ENCODE results near the gene ANKHD1. TPM values are rescaled to one million over a fixed set of nuclear protein-coding genes. Genes with fewer than 3 reads are reported as not detected.

The ANKHD1 gene
- total and polyA plus RNA-seq, 2 of the 8 experiments (the other 6 are each of a cell fraction or from before 2014, with no cell fraction given) = 69.9 to 108 TPM

GRCh38 chr5:140391312-140391711, 10.3 kb upstream of the ANKHD1 start:
- H3K18ac ChIP-seq (ENCODE audit: extremely low read depth, low read length) = no peak overlapping the region
- ChIA-PET POLR2A (ENCODE audit: partially characterized antibody) (interaction anchor here (0.7 to 1.0 kb wide), 3 partner anchors 9 to 136 kb away, joined by 3 read pairs; no protein-coding TSS in a partner anchor), CTCF (ENCODE audit: partially characterized antibody) (interaction anchor here (0.7 to 1.2 kb wide), 3 partner anchors 19 to 32 kb away, joined by 3 to 4 read pairs (median 4); no protein-coding TSS in a partner anchor)
- DNase-seq (ENCODE audit: low read depth in 1 of 2, low spot score in 2 of 2) = no peak
- H2BK12ac ChIP-seq (ENCODE audit: low read depth, low read length) = no peak overlapping the region
- no peak overlapping the region for H3K4me3 ChIP-seq (ENCODE audit: extremely low read depth in 1 of 4, insufficient read depth in 2 of 4, low read depth in 3 of 4, low read length in 4 of 4)
- H2AK5ac ChIP-seq (ENCODE audit: low read depth, low read length) = no peak overlapping the region
- no peak overlapping the region for H2AFZ ChIP-seq (ENCODE audit: low read length)
- H2BK15ac ChIP-seq (ENCODE audit: low read length) = no peak overlapping the region
- H3K4ac ChIP-seq (replicated peaks; ENCODE audit: insufficient read length, low read depth, low read length) = no peak overlapping the region
- H4K20me1 ChIP-seq (replicated peaks in 1 of 2; ENCODE audit: control insufficient read depth in 1 of 2, insufficient read depth in 2 of 2, low read length in 2 of 2) = no peaks in the 10 kb centered on the region
- no peak overlapping the region for H2BK20ac ChIP-seq (ENCODE audit: low read length)
- no peak overlapping the region for H3K56ac ChIP-seq (replicated peaks; ENCODE audit: insufficient read length, low read depth, low read length)
- H2BK5ac ChIP-seq (ENCODE audit: low read depth, low read length) = no peak overlapping the region
- no peak overlapping the region for H3K4me2 ChIP-seq (ENCODE audit: insufficient read depth in 1 of 2, low read depth in 2 of 2, low read length in 2 of 2)
- no peaks in the 10 kb centered on the region for H3K36me3 ChIP-seq (ENCODE audit: control insufficient read depth in 2 of 4, insufficient read depth in 4 of 4, low read length in 3 of 4)
- H4K8ac ChIP-seq (ENCODE audit: extremely low read depth, insufficient read depth, low read length) = no peak overlapping the region
- H3K9me3 ChIP-seq (ENCODE audit: insufficient read depth in 2 of 2, low read depth in 1 of 2, low read length in 1 of 2) = no peaks in the 10 kb centered on the region
- no peak overlapping the region for H2BK120ac ChIP-seq (replicated peaks; ENCODE audit: low read depth, low read length)
- no peaks in the 10 kb centered on the region for H3K79me1 ChIP-seq (ENCODE audit: low read depth, low read length)
- no peak for TF ChIP-seq MAX (IDR thresholded peaks at IDR 0.05)
- TF ChIP-seq CTCF (IDR thresholded peaks at IDR 0.05; ENCODE audit: control extremely low read depth in 1 of 3, insufficient read depth in 1 of 3, low read depth in 1 of 3, low read length in 3 of 3) = no peak
- peak; percentile 64; the same call in 1 of the 2 replicates for TF ChIP-seq CEBPB (IDR thresholded peaks at IDR 0.05; ENCODE audit: low read depth, low read length)
- no peak overlapping the region for H3K14ac ChIP-seq (ENCODE audit: insufficient read length)
- H3K27me3 ChIP-seq (replicated peaks in 1 of 4; ENCODE audit: control insufficient read depth in 3 of 4, extremely low read depth in 1 of 4, insufficient read depth in 3 of 4, low read length in 3 of 4) = no peaks in the 10 kb centered on the region
- no peaks in the 10 kb centered on the region for H3K4me1 ChIP-seq (replicated peaks in 1 of 4; ENCODE audit: control insufficient read depth in 3 of 4, insufficient read depth in 4 of 4, low read length in 3 of 4)
- no peak overlapping the region for H3K27ac ChIP-seq (ENCODE audit: low read depth, low read length)
- no peaks in the 10 kb centered on the region for H3K23me2 ChIP-seq (ENCODE audit: low read depth, low read length)
- no peaks in the 10 kb centered on the region for H3K79me2 ChIP-seq (ENCODE audit: control insufficient read depth in 1 of 2, insufficient read depth in 2 of 2, low read length in 2 of 2)
- no peak overlapping the region for H3K9ac ChIP-seq (replicated peaks in 1 of 4; ENCODE audit: extremely low read depth in 1 of 4, low read depth in 3 of 4, low read length in 3 of 4)
- no peak overlapping the region for H4K91ac ChIP-seq (replicated peaks; ENCODE audit: insufficient read length, low read length)
- FAIRE-seq = no peak
- 87% methylated on average over 1 of the region's 1 CpG; no CpG with 5 or more reads in 1 of the 2 experiments for WGBS, 2 experiments (ENCODE audit: extremely low coverage in 1 of 2, insufficient coverage in 1 of 2, insufficient read length in 1 of 2, insufficient replicate concordance in 2 of 2, low coverage in 1 of 2, low lambda C conversion rate in 2 of 2, missing lambda C conversion rate in 1 of 2)
- H4K5ac ChIP-seq (ENCODE audit: insufficient read length, low read depth, low read length) = no peak overlapping the region
- H3K23ac ChIP-seq (ENCODE audit: insufficient read length) = no peak overlapping the region

Measured in H1 (cell line).